GM18508 (cell line): ENCODE measurements around the gene EFNA4.

Source experiments
- ATAC-seq: cut with Tn5 transposase; IDR thresholded peaks from one replicate; pipeline ENCODE4 v1.9.1; 2021; ENCODE audit warnings: moderate number of reproducible peaks; ENCODE audit not compliant: insufficient read depth, unreplicated experiment

The EFNA4 gene

GRCh38 chr1:155084722-155085503 is 21.4 kb downstream of the EFNA4 start:
- peak; percentile 50 for ATAC-seq

DNA sequence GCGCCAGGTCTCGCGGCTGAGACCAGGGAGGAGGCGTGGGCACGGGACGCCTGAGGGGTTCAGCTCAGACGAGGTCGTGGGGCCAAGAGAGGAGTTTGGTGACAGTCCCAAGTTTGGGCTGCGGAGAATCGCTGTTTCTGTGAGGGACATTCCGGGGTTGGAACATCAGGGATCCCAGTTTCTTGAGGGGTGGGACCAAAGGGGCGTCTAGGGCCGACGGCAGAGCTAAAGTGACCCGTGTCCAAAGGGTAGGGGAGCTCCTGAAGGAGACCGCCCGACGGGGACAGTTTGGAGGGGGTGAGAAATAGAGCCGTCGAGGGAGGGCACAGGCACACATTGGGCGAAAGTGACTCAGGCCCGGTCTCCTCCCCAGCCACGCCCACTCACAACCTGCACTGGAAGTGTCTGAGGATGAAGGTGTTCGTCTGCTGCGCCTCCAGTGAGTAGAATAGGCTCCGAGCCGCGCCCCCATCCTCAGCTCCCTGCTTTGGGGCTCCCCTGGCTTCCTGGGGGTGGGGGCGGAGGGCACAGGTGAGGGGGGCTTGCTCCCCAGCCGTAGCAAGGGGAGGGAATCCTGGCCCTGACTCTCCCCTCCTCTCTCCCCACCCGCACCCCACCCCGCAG is 22.1 kb downstream of the EFNA4 start:
- ATAC-seq: no peak

GRCh38 chr1:155086128-155086741 is 22.7 kb downstream of the EFNA4 start:
- ATAC-seq: no peak

DNA sequence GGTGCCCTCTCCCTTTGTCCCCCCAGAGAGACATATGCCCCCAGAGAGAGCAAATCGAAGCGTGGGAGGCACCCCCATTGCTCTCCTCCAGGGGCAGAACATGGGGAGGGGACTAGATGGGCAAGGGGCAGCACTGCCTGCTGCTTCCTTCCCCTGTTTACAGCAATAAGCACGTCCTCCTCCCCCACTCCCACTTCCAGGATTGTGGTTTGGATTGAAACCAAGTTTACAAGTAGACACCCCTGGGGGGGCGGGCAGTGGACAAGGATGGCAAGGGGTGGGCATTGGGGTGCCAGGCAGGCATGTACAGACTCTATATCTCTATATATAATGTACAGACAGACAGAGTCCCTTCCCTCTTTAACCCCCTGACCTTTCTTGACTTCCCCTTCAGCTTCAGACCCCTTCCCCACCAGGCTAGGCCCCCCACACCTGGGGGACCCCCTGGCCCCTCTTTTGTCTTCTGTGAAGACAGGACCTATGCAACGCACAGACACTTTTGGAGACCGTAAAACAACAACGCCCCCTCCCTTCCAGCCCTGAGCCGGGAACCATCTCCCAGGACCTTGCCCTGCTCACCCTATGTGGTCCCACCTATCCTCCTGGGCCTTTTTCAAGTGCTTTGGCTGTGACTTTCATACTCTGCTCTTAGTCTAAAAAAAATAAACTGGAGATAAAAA is 23.5 kb downstream of the EFNA4 start:
- ATAC-seq: no peak

DNA sequence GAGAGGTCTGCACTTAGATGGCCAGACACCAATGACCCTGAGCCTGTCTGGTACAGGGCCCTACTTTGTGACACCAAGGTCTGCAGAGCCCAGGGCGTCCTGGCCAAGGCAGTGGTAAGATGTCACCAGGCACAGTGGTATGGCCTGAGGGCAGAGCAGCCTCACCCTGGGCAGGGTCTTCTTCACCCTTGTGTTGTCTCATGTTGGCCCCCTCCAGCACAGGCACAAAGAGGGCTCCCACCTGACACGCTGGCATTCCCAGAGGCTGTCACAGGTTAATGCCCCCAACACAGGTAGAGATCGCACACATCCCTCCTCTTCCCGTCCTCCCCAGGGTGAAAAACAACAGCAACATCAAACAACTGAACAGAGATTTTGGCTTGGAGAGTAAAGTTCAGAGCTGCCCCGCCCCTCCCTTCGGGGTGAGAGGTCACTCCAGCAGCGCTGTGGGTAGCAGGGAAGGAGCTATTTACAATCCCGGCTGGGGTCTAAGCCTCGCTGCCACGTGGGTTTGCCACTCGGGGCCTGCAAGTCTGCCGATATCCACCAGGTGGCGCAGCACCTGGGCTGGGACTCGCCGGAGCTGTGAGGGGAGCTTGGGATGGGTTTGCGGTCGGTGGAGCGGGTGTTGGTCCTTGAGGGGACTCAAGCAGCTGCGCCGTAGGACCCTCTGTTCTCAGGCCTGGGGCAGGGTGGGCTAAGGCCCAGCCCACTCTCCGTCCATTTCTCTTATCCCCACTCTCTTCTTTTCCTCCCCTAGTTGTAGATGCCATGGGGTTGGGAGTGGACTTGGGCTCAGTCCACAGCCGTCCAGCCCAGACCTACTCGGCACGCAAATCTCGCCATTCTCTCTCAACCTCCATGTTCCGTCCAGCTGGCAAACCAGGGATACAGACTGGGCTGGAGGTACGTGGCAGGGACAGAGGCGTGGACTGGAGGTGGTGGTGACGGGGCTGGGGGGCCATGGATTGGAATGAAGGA is 27.8 kb downstream of the EFNA4 start:
- ATAC-seq: no peak

DNA sequence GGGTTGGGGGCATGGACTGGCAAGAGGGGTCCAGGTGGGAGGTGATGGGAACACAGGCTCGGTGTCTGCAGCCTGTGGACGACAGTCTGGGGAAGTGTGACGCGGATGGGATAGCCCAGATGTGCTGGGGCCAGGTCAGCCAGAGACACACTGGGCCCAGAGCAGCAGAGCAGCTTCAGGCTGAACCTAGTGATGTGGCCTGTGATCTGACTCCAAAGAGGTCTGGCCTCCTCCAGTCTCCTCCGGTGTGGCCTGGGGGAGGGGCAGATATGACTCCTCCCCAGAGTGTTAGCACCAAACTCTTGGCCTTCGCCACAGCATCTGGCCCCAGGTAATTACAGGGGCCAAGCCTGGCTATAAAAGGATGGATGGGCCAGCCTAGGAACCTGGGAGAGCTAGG is 28.6 kb downstream of the EFNA4 start:
- no peak for ATAC-seq

- ATAC-seq: no peak
Measured at GRCh38 chr1:155092641-155093040, 29.1 kb downstream of the EFNA4 start.

DNA sequence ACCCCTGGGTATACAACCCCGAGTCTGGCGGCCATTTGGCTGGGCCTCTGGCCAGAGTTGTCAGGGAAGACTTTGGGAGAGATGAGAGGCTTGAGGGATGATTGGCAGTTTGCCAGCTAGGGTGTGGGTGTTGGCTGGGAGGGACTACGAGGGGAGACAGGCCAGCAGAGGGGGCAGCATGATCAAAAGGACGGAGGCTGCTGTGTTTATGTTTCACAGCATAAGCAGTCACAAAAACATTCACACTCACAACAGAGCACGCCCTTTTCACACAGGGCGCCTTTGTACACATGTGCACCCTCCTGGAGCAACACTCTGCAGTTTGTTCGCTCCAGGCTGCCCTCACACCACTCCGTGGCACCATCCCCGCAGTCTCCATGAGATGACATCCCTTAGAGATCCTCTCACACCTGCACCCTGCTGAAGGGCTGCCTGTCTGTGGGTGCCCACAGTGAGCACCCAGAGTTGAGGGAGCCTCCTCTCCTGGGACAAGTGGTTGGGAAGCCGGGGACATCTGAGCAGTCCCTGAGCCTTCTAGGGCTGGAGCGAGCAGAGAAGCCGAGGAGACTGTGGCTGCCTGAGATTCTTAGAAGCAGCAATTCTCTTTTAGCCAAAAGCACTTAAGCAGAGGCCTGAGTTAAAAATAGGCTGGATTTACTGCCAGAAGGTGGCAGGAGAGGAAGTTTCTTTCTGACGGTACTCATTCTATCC is 30.5 kb downstream of the EFNA4 start:
- no peak for ATAC-seq

- ATAC-seq: no peak
Measured at GRCh38 chr1:155094622-155094948, 31.0 kb downstream of the EFNA4 start.

- ATAC-seq: no peak
Measured at GRCh38 chr1:155099331-155099730, 35.8 kb downstream of the EFNA4 start.

DNA sequence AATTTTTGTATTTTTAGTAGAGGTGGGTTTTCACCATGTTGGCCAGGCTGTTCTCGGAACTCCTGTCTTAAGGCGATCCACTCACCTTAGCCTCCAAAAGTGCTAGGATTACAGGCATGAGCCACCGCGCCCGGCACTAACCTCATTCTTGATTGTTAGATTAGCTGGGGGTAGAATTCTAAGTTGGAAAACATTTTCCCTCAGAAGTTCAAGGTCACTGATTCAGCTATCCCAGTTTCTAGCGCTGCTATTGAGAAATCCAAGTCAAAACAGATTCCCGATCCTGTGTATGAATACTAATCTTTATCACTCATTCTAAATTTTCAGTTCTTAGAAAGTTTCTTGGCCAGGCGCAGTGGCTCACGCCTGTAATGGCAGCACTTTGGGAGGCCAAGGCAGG is 39.8 kb downstream of the EFNA4 start:
- ATAC-seq: no peak

- ATAC-seq: no peak
Measured at GRCh38 chr1:155104605-155105534, 41.3 kb downstream of the EFNA4 start.

- ATAC-seq: no peak
Measured at GRCh38 chr1:155105604-155106011, 42.1 kb downstream of the EFNA4 start.

DNA sequence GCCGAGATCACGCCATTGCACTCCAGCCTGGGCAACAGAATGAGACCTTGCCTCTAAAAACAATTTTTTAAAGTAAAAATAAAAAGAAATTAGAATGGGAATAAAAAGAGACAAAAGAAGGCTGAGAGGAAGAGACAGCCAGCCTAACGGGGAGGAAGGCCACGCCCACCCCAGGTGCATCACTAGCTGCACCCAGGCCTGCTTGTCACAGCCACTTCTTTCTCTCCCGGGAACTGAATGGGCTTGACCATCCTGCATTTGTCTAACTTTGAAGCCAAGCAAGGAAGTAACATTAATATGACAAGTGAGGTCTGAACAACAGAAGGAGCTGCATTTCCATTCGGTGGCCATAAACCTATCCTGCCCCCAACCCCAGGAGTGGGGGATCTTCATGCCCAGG is 43.3 kb downstream of the EFNA4 start:
- ATAC-seq: no peak

DNA sequence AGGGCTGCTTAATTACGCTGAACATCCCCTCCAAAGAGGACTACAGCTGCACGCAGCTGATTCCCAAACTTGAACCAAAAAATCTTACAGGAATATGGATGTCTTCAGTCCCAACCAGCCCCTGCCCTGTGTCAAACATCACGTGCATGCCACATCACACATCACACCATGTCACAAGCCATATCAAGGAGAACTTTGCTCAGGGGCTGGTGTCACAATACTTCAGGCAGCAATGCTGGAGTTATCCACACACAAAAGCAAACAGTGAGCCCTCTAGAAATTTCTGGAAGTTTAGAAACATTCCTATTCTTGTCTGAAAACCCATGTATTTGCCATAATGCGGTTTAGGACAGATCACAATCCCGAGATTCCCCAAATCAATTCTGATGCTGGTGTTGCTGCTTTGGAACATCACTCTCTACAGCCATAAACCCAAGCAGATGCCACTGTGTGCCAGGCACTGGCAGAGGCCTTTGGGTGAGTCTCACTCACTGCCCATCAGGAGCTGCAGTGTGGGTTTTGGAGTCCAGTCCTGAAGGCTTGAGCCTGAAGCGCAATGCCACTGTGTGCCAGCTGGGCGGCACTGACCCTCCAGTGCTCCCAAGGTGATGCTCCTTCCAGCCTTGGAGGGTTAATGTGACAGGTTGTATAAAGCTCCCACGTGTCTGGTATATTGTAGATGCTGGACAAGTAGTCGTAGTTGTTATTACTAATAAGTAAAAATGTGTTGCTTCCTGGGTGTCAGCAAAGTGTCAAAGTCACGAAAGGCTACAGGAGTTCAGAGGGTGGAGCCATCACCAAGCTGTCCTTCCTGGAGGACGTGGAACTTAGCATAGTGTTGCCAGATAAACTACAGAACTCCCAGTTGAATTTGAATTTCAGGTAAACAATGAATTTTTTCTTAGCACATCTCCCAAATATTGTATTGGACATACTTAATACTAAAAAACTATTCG is 44.0 kb downstream of the EFNA4 start:
- ATAC-seq: no peak

DNA sequence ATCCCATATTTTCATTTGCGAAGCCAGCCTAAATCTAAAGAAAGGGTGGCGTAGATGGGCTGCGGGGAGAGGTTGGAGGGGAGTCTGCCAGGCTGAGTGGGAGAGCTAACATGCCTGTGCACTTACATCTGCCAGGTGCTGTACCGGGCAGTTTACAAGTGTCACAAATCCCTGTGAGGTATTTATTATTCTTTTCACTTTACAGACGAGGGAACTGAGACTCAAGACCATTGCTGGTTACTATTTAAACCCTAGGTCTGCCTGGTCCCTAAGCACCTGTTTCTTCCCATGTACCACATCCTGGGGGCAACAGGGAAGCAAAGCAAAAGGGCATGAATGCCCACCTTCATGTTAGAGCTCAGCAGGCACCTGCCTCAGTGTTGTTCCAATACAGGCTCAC is 44.8 kb downstream of the EFNA4 start:
- ATAC-seq: no peak

- no peak for ATAC-seq
Measured at GRCh38 chr1:155110381-155110780, 46.8 kb downstream of the EFNA4 start.
